NCI-H2081 treated with DMSO at 0.1 percent for 48 hours (cell line): Measurements from ENCODE around the gene USP11.

Experiments used
- DNase-seq: peaks from one replicate; lab custom pipeline; 2025; lab: John Stamatoyannopoulos, UW

The USP11 gene

DNA sequence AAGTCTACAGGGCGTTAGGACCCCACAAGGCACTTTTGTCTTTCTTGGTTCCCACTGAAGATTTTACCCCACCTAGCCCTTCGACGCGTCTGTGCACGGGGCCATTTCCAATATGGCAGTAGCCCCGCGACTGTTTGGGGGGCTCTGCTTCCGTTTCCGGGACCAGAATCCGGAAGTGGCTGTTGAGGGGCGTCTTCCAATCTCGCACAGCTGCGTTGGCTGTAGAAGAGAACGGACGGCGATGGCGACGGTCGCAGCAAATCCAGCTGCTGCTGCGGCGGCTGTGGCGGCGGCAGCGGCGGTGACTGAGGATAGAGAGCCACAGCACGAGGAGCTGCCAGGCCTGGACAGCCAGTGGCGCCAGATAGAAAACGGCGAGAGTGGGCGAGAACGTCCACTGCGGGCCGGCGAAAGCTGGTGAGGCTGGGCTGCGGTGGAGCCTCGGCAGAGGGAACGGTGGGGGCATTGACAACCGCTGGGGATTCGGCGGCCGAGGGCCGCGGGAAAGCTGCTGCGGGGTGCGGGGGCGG is at the start of gene USP11:
TSS of gene USP11 (plus strand) at position 207 of the 530 bp plus-strand sequence. CDS start at position 242, 35 bp downstream.
- DNase-seq = no peak

DNA sequence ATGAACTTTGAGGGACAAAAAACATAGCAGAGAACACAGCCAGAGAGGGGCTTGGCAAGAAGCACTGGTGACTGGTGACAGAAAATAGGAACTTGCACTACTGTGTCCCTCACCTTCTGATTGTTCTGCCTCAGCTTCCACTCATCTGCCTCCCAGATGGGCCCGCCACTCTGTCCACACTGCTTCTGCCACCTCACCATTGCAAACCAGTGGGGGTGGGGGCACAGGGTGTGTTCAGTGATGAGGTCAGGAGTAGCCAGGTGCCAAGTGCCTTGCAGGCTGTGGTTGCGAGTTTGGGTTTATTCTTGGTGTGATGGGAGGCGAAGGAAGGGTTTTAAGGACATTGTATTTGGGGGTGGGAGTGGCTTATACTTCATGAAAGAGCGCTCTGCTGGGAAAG is 48.3 kb upstream of the USP11 start:
- DNase-seq = no peak

- DNase-seq = no peak
These were observed 47.6 kb upstream of the USP11 start for GRCh38 chrX:47185241-47185640.

DNA sequence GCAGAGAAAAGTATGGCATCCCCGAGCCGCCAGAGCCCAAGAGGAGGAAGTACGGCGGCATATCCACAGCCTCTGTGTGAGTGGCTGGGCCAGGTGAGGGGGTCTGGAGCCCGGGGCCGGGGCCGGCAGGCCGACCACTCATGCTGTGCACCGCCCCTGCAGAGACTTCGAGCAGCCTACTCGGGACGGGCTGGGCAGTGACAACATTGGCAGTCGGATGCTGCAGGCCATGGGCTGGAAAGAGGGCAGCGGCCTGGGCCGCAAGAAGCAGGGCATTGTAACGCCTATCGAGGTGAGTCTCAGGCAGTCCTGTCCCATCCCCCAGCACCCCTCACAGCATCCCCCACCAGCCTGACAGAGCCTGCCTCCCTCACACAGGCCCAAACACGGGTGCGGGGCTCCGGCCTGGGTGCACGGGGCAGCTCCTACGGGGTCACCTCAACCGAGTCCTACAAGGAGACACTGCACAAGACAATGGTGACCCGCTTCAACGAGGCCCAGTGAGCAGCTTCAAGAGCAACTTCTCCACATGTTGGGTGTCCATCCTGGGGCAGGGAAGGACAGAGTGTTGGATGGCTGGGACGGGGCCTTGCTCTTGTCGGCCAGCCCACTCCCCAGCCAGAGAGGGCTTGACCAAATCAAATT is 46.6 kb upstream of the USP11 start:
- no peak for DNase-seq

- no peak for DNase-seq
These were observed 45.6 kb upstream of the USP11 start for GRCh38 chrX:47187106-47187677.

DNA sequence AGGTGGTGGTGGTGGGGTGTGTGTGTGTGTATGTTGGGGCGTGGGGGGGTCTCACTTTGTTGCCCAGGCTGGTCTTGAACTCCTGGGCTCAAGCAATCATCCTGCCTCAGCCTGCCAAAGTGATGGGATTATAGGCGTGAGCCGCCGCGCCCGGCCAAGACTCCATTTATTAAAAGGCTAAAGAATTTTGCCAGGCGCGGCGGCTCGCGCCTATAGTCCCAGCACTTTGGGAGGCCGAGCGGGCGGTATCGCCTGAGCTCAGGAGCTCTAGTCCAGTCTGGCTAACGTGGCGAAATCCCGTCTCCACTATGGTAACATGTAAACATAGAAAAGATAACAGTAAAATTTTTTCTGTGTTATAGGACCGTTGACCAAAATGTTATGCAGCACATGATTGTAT is 42.9 kb upstream of the USP11 start:
- no peak for DNase-seq

- peak; percentile 86 for DNase-seq
These were observed 42.2 kb upstream of the USP11 start for GRCh38 chrX:47190445-47191269.

GRCh38 chrX:47191331-47191730 is 41.5 kb upstream of the USP11 start:
- no peak for DNase-seq

DNA sequence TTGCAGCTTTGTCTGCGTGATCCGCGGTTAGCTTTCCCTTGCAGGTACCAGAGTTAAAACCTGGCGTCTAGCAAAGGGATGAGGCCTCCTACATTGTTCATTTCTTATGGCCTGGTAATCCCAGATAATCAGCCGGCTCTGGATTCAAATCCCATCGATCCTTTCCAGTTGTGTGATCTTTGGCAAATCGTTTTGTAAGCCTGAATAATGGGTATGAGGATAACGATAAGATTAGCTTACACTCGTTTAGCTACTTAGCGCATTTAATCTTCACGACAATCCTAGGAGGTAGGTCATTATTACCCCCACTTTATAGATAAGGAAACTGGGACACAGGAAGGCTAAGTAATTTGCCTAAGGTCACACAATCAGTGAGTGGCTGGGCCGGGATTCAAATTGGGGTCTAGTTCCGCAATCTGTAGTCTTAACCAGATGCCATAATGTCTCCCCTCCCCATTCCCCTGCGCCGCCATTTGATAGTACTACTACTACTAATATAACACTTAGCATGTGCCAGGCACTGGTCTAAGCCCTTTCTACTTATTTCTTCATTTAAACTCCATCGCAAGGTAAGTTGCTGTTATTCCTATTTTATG is 40.9 kb upstream of the USP11 start:
- no peak for DNase-seq

- DNase-seq = peak; percentile 90
These were observed 39.2 kb upstream of the USP11 start, which contains the start of gene UBA1 for GRCh38 chrX:47193475-47194193. Gene UBA1 (plus strand): TSS chrX:47193829. CDS start chrX:47198803, 4,974 bp downstream.

DNA sequence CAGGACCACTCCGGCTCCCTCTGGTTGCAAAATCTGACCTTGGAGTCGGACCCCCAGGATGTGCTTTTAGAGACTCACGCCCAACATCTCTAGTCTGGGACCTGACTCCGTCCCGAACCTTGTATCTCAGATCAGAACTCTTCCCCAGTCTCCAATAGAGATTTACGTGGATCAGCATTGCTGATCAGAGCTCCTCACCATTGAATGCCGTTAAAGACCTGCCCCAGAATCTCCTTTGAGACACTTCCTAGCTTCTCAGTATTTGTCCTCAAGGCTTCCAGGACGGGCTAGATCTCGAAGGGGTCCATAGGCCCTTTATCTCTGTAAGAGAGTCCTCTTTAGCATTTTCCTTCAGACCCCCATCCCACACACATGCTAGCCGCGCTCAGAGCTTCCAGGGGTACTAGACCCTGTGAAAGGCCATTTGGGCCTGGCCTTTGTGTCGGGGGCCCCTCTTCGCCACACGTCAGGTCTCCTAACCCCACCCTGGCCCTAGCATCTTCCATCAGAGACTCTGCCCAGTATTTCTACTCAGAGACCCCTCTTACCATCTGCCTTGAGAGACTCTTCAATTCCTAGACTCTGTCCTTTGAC is 38.5 kb upstream of the USP11 start:
- DNase-seq = no peak

- DNase-seq = no peak
These were observed 36.7 kb upstream of the USP11 start for GRCh38 chrX:47196098-47196497.

- DNase-seq = no peak
These were observed 35.3 kb upstream of the USP11 start for GRCh38 chrX:47197526-47197925.

- no peak for DNase-seq
These were observed 34.7 kb upstream of the USP11 start for GRCh38 chrX:47198026-47198686.

DNA sequence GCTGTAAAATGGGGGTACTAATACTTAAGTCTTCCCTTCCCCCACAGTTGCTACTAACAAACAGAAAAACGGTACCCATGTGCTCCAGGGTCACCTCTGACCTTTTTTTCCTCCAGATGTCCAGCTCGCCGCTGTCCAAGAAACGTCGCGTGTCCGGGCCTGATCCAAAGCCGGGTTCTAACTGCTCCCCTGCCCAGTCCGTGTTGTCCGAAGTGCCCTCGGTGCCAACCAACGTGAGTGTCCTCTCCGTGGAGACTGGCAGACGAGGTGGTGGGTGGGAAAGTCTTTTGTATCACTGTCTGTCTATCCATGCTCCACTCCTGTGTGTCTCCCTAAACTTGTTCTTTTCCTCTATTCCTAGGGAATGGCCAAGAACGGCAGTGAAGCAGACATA is 34.1 kb upstream of the USP11 start:
- no peak for DNase-seq

GRCh38 chrX:47199286-47199685 is 33.5 kb upstream of the USP11 start:
- no peak for DNase-seq

- no peak for DNase-seq
These were observed 32.2 kb upstream of the USP11 start for GRCh38 chrX:47200385-47201150.

- no peak for DNase-seq
These were observed 31.4 kb upstream of the USP11 start for GRCh38 chrX:47201345-47201944.

- DNase-seq = no peak
These were observed 30.5 kb upstream of the USP11 start for GRCh38 chrX:47202316-47202715.

- DNase-seq = no peak
These were observed 29.9 kb upstream of the USP11 start for GRCh38 chrX:47202877-47203276.
